Upper lobe of left lung (tissue), 6 donors: Measurements from ENCODE around the gene EYS. TPM values are rescaled to one million over a fixed set of nuclear protein-coding genes. Genes with fewer than 3 reads are reported as not detected.

Experiments used
- ATAC-seq, 2 donors: fragments of 200-7000 bp; cut with Tn5 transposase; one replicate each; pipeline ENCODE4 v1.9.1; 2022; ENCODE audit warnings: mild to moderate bottlenecking in 2 of 2, moderate library complexity in 2 of 2; ENCODE audit not compliant: low FRiP score in 2 of 2
- DNase-seq, 2 donors: peaks; one replicate each; pipeline ENCODE4 v3.0.0-alpha.2; 2019 to 2020
- H3K27ac ChIP-seq, 4 donors: fragments of 200-600 bp; sonication (generic); one replicate each; pipeline ENCODE4 v1.5.1; 2016 to 2019
- H3K27me3 ChIP-seq, 4 donors: fragments of 200-600 bp; sonication (generic); one replicate each; pipeline ENCODE4 v1.5.1; 2017 to 2019
- H3K36me3 ChIP-seq, 4 donors: fragments of 200-600 bp; sonication (generic); one replicate each; pipeline ENCODE4 v1.5.1; 2016 to 2019
- H3K4me1 ChIP-seq, 4 donors: fragments of 200-600 bp; sonication (generic); one replicate each; pipeline ENCODE4 v1.5.1; 2018 to 2019
- H3K4me3 ChIP-seq, 4 donors: fragments of 200-600 bp; sonication (generic); one replicate each; pipeline ENCODE4 v1.5.1; 2017 to 2019; ENCODE audit warnings: mild to moderate bottlenecking in 2 of 4, moderate library complexity in 1 of 4
- H3K9me3 ChIP-seq, 4 donors: fragments of 200-600 bp; sonication (generic); one replicate each; pipeline ENCODE4 v1.5.1; 2018 to 2019
- EP300 ChIP-seq, 4 donors: sonication (generic); formaldehyde crosslinking; IDR thresholded peaks; one replicate each; pipeline ENCODE4 v1.5.1; 2017; ENCODE audit warnings: antibody characterized with exemption in 4 of 4, control low read depth in 2 of 4
- POLR2A ChIP-seq, 4 donors: fragments of 450-650 bp; IDR thresholded peaks; one replicate each; pipeline ENCODE4 v1.5.1; 2016 to 2017; ENCODE audit warnings: antibody characterized with exemption in 4 of 4, mild to moderate bottlenecking in 2 of 4
- POLR2AphosphoS5 ChIP-seq, 2 donors: sonication (generic); formaldehyde crosslinking; IDR thresholded peaks; one replicate each; pipeline ENCODE4 v1.5.1; 2017; ENCODE audit warnings: antibody characterized with exemption in 2 of 2
- WGBS, 2 donors: methylation state at CpG; one replicate each; pipeline ENCODE4 v1.1.5; 2017 to 2018; 5-methylcytosine and 5-hydroxymethylcytosine counted together
- total RNA-seq, 6 donors: library from RNA; depleted of rRNA in 4 of 6; stranded (reverse); fragments of >200 nt in 4 of 6; gene quantifications; one replicate each; pipeline versions ENCODE4 v1.1.0 to v1.2.1, GENCODE V29; 2016 to 2021
- TF ChIP-seq, protein P1 (sequence below), 6 experiments: fragments of 450-650 bp in 4 of 6; fragments of 200-600 bp in 2 of 6; sonication (generic) in 2 of 6; IDR thresholded peaks; one replicate each; pipeline ENCODE4 v1.5.1; 2016 to 2019; ENCODE audit warnings: antibody characterized with exemption in 6 of 6
- donor health status: DM: no; HTN: no; CAD: no; lungs with moderate emphysema.
- donor health status: DM: no; HTN: yes; CAD: no; lungs with severe emphysema.

The EYS gene
- total RNA-seq, 6 donors from 2014 or later = under 0.01 to 0.46 (median 0.28) TPM; not detected in 2

DNA sequence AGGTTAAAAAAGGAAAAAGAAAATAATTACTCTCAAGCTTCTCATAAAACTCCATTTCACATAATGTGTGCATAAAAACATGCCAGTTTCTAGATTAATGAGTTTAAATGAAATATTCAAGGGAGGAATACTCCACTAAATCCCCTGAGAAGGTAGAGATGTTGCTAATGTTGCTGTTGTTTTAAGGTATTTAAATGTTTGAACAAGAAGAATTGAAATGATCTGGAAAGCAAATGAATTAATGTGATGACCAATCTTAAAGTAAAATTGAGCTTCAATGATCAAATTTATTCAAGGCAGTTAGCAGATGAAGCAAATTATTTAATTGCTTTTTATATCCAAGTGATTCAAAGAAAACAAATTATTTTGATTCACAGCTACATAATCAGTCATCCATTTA, 804.4 kb downstream of the EYS start:
- Histone ChIP-seq H3K9me3 (no peaks in the 10 kb centered on the region), H3K4me1 (no peaks in the 10 kb centered on the region), H3K4me3 (no peak overlapping the region), H3K27me3 (no peaks in the 10 kb centered on the region), H3K36me3 (no peaks in the 10 kb centered on the region), H3K27ac (no peak overlapping the region)
- ATAC-seq (no peak), DNase-seq (no peak)
- TF ChIP-seq POLR2AphosphoS5 (IDR thresholded peaks at IDR 0.05) (no peak), EP300 (IDR thresholded peaks at IDR 0.05) (no peak), POLR2A (IDR thresholded peaks at IDR 0.05) (no peak)

DNA sequence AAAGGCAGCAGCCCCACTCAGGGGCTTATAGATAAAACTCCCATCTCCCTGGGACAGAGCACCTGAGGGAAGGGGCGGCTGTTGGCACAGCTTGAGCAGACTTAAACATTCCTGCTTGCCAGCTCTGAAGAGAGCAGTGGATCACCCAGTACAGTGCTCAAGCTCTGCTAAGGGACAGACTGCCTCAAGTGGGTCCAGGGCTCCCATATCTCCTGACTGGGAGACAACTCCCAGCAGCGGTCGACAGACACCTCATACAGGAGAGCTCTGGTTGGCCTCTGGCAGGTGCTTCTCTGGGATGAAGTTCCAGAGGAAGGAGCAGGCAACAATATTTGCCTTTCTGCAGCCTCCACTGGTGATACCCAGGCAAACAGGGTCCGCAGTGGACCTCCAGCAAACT, 810.1 kb downstream of the EYS start:
- no peaks in the 10 kb centered on the region for H3K27me3 ChIP-seq
- no peak overlapping the region for H3K27ac ChIP-seq
- 90 to 94% methylated on average over 4 of the region's 4 CpGs for WGBS, 2 donors
- TF ChIP-seq, protein P1, sequence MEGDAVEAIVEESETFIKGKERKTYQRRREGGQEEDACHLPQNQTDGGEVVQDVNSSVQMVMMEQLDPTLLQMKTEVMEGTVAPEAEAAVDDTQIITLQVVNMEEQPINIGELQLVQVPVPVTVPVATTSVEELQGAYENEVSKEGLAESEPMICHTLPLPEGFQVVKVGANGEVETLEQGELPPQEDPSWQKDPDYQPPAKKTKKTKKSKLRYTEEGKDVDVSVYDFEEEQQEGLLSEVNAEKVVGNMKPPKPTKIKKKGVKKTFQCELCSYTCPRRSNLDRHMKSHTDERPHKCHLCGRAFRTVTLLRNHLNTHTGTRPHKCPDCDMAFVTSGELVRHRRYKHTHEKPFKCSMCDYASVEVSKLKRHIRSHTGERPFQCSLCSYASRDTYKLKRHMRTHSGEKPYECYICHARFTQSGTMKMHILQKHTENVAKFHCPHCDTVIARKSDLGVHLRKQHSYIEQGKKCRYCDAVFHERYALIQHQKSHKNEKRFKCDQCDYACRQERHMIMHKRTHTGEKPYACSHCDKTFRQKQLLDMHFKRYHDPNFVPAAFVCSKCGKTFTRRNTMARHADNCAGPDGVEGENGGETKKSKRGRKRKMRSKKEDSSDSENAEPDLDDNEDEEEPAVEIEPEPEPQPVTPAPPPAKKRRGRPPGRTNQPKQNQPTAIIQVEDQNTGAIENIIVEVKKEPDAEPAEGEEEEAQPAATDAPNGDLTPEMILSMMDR (IDR thresholded peaks at IDR 0.05) = no peak
- TF ChIP-seq POLR2A (IDR thresholded peaks at IDR 0.05) (no peak), EP300 (IDR thresholded peaks at IDR 0.05) (no peak), POLR2AphosphoS5 (IDR thresholded peaks at IDR 0.05) (no peak)
- no peaks in the 10 kb centered on the region for H3K9me3 ChIP-seq
- H3K36me3 ChIP-seq = no peaks in the 10 kb centered on the region
- H3K4me3 ChIP-seq = no peak overlapping the region
- H3K4me1 ChIP-seq = no peaks in the 10 kb centered on the region
- ATAC-seq (no peak), DNase-seq (no peak)

DNA sequence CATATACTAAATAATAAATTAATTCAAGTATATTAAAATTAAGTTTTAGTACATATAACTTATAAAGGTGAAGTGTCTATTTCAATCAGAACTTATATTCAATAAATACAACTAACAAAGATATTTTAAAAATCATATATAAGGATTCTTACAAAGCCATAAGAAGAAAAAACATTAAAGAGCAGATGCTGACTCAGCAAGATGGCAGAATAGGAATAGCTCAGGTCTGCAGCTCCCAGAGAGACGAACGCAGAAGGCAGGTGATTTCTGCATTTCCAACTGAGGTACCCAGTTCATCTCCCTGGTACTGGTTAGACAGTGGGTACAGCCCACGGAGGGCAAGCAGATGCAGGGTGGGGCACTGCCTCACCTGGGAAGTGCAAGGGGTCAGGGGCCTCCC, 811.1 kb downstream of the EYS start:
- no peaks in the 10 kb centered on the region for H3K27me3 ChIP-seq
- H3K27ac ChIP-seq = no peak overlapping the region
- no peak for DNase-seq
- WGBS, 2 donors = 50 to 96% methylated on average over 3 of the region's 3 CpGs
- no peak overlapping the region for H3K4me3 ChIP-seq
- no peaks in the 10 kb centered on the region for H3K36me3 ChIP-seq
- TF ChIP-seq, protein P1 (IDR thresholded peaks at IDR 0.05) = no peak
- TF ChIP-seq POLR2A (IDR thresholded peaks at IDR 0.05) = no peak
- TF ChIP-seq EP300 (IDR thresholded peaks at IDR 0.05) = no peak
- TF ChIP-seq POLR2AphosphoS5 (IDR thresholded peaks at IDR 0.05) = no peak
- ATAC-seq = no peak
- no peaks in the 10 kb centered on the region for H3K9me3 ChIP-seq
- H3K4me1 ChIP-seq = no peaks in the 10 kb centered on the region

DNA sequence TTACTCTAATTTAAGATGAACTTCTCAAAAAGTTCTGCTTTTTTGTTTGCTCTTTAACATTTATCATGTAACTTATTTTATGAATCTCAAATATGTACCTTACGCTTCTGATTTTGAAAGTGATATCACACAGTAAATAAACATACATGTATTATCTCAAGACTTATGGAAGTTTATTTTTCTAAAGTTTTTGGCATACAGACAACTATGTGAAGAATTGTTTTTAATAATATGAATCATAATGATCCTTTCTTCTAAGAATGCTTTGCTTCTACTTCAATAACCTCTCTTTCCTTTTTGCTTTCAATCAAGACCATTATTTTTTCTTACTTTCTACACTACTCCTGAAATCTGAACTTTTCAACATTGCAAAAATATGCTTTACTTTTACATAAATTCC, 816.4 kb downstream of the EYS start:
- no peaks in the 10 kb centered on the region for H3K36me3 ChIP-seq
- no peaks in the 10 kb centered on the region for H3K27me3 ChIP-seq
- no peaks in the 10 kb centered on the region for H3K9me3 ChIP-seq
- no peak for ATAC-seq
- no peaks in the 10 kb centered on the region for H3K4me1 ChIP-seq
- no peak overlapping the region for H3K27ac ChIP-seq
- H3K4me3 ChIP-seq = no peak overlapping the region
- 44 to 52% methylated on average over 1 of the region's 1 CpG for WGBS, 2 donors
- no peak for TF ChIP-seq EP300 (IDR thresholded peaks at IDR 0.05)
- TF ChIP-seq, protein P1 (IDR thresholded peaks at IDR 0.05) = no peak
- TF ChIP-seq POLR2A (IDR thresholded peaks at IDR 0.05) = no peak
- TF ChIP-seq POLR2AphosphoS5 (IDR thresholded peaks at IDR 0.05) = no peak
- DNase-seq = no peak

DNA sequence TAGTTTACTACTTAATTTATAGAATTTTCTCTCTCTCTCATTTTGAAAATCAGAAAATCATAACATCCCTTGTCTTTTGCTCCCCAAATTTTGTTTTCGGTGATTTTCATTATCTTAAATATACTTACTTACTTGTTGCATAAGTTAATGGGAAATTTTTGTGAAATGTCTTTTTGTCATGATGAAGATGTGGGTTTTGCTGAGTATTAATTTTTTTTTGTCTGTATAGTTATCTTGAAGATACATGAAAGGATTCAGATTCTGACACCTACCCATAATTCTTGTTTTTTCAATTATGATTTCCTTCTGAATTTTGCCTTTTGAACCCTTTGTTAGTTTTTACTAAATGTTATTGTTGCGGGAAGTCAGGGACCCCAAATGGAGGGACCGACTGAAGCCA, 817.9 kb downstream of the EYS start:
- Histone ChIP-seq H3K36me3 (no peaks in the 10 kb centered on the region), H3K4me3 (no peak overlapping the region), H3K9me3 (no peaks in the 10 kb centered on the region), H3K27ac (no peak overlapping the region), H3K4me1 (no peaks in the 10 kb centered on the region), H3K27me3 (no peaks in the 10 kb centered on the region)
- no peak for TF ChIP-seq POLR2AphosphoS5 (IDR thresholded peaks at IDR 0.05)
- WGBS, 2 donors = 66 to 81% methylated on average over 3 of the region's 3 CpGs
- DNase-seq (no peak), ATAC-seq (no peak)

DNA sequence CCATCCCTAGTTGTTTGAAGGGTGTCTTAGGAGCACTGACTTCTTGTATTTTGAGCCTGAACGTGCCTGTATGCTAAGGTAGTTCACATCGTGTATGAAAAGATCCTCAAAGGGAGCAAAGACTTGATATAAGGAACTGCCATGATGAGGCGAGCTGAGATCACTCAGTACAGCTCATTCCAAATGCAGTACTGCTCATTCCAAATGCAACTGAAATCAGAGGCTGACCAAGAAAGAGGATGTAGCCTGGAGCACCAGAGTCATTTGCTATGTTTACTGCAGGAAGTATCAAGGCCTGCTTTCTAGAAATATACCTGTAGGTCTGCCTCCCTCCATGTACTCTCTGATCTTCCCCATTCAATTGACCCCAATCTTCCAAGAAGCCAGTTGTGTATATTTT, 832.2 kb downstream of the EYS start:
- Histone ChIP-seq H3K27me3 (no peaks in the 10 kb centered on the region), H3K9me3 (no peaks in the 10 kb centered on the region), H3K4me1 (no peaks in the 10 kb centered on the region), H3K36me3 (no peaks in the 10 kb centered on the region), H3K4me3 (no peak overlapping the region), H3K27ac (no peak overlapping the region)
- TF ChIP-seq EP300 (IDR thresholded peaks at IDR 0.05) = no peak
- TF ChIP-seq, protein P1 (IDR thresholded peaks at IDR 0.05) = no peak
- no peak for TF ChIP-seq POLR2A (IDR thresholded peaks at IDR 0.05)
- TF ChIP-seq POLR2AphosphoS5 (IDR thresholded peaks at IDR 0.05) = no peak
- WGBS, 2 donors = 68 to 88% methylated on average over 3 of the region's 3 CpGs
- no peak for DNase-seq
- no peak for ATAC-seq
